A172 (cell line): Measurements from ENCODE around the gene STIM2. TPM values are rescaled to one million over a fixed set of nuclear protein-coding genes. Genes with fewer than 3 reads are reported as not detected.

ENCODE experiments used
- DNase-seq: peaks from one replicate; pipeline ENCODE4 v3.0.0-alpha.2; 2015; ENCODE audit warnings: low spot score
- total RNA-seq: library from RNA; depleted of rRNA; stranded (reverse); fragments of >200 nt; shearing (Covaris generic); gene quantifications from 2 replicates; pipeline ENCODE4 v1.2.3, GENCODE V29; 2014

The STIM2 gene
- total RNA-seq, 1 experiment from 2014 or later, result 10.0 TPM

- DNase-seq, result no peak
These were observed 22.4 kb upstream of the STIM2 start for GRCh38 chr4:26837993-26838842.

- DNase-seq, result no peak
These were observed 21.6 kb upstream of the STIM2 start for GRCh38 chr4:26839016-26839415.

DNA sequence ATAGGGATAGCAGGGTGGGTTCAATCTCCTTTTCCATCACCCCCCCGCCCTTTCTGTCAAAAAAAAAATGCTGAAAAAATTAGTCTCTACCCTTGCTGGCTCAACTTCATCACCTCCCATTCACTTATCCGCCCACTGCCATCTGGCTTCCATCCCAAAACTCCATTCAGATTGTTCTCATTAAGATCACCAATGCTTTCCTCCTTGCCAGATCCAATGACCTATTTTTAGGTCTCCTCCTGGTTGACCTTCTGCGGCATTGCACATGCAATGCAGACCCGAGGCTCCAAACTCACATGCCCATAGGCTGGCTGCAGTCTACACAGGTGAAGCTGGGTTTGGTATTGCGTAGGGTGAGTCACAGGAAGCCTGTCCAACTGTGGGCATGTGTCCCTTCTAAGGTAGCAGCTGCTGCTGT is 21.1 kb upstream of the STIM2 start:
- no peak for DNase-seq

DNA sequence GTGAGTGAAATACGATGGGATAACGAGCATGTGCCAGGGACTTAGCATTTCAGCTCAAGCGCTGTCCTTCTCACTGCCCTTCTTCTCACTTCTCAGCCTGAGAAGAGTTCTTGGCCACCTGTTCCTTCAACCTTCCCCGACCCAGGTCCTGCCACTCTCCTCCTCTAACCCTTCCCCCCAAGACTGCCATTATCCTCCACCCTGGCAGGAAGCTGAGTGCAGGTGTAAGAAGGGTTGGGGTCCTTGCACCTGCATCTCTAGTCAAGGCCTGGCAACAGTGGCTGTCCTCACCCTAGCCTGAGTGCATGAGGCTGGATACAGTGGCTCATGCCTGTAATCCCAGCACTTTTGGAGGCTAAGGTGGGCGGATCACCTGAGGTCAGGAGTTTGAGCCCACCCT is 19.9 kb upstream of the STIM2 start:
- no peak for DNase-seq

GRCh38 chr4:26842911-26843310 is 17.7 kb upstream of the STIM2 start:
- no peak for DNase-seq

DNA sequence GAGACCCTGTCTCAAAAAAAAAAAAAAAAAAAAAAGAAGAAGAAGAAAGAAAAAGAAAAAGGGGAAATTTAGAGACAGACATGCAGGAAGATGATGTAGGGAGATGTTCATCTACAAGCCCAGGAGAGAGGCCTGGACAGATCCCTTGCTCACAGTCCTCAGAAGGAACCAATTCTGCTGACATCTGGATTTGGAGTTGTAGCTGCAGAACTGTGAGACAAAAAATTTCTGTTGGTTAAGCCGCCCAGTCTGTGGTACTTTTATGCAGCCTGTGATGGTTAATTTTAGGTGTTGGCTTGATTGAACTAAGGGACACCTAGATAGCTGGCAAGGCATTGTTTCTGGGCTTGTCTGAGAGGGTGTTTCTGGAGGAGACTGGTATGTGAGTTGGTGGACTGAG is 10.1 kb upstream of the STIM2 start:
- no peak for DNase-seq

DNA sequence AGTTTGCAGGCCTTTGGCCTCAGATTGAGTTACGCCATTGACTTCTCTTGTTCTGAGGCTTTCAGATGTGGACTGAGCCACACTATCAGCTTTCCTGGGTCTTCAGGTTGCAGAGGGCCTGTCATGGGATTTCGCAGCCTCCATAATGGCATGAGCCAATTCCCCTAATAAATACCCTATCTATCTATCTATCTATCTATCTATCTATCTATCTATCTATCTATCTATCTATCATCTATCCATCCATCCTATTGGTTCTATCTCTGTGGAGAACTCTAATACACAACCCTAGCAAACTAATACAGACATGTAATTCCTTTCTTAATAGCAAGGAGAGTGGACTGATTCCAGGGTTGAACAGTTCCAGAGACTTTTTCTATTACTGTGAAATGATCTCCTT is 9.5 kb upstream of the STIM2 start:
- DNase-seq, result no peak

DNA sequence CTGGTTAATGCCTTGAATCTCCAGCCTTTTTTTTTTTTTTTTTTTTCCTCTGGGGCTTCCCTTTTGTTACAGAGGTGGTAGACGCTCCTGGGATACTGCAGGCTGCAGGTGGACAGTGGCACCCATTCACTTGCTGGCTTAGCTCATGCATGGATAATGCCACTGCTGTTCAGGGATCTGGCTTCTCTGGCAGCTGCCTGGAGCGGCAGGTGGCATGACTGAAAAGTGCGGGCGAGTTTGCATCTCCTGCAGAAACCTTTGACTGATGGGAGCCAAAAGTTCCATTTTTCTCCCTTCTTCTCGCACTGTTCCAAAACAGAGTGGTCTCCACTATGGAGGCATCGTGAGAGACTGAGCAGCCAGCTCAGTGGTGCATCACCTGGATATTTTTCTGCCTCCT is 5.9 kb upstream of the STIM2 start:
- DNase-seq, result no peak

DNA sequence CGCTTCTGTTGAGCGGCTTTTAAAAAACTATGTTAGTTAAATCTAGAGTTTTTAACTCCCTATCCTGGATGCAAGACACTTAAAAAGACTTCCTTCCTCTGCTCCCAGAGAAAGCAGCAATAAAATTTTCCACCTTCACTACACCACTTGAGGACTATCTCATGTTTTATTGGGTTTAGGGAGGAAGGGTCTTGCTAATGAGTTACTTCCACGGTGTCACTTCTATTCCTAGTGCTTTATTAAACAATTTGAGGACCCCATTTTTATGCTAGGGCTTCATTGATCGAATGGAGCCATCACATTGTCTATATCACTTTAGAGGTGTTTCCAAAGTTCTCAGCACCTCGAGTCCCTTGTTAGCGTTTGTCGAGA is 3.7 kb upstream of the STIM2 start:
- no peak for DNase-seq

DNA sequence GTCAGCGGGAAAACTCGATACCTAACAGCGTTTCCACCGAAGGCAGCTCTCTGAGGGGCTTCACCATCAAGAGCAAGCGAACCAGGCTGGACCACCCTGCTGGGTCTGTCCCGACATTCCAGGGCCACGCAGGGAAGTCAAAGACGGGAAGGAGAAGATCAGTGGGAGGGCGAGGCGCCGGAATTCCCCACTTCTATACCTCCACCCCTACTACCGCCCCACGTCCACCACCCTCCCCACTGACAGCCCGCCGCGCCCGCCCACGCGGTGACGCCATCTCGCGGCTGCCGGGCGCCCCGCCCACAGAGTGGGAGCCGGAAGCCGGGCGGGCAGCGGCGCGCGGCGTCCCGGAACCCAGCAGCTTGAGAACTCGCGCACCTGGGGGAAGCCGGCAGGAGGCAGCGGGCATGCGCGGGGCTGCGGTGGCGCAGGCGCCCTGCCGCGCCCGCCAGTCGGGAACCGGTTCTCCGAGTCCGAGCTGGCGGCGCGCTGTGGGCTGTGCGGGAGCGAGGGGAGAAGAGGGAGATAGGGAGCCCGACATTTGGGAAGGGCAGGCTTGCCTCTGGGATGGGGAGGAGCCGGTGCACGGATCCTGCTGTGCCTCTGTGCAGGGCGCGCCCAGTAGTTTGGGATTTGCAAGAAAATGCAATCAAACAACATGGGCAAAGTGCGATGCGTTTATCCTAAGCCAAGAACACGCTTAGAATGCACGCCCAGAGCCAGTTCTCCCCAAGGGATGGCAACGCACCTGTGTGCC is 3.2 kb upstream of the STIM2 start:
- peak; percentile 58 for DNase-seq

- no peak for DNase-seq
These were observed 2.4 kb upstream of the STIM2 start for GRCh38 chr4:26858035-26858918.

GRCh38 chr4:26858947-26859401 is 1.7 kb upstream of the STIM2 start:
- DNase-seq, result no peak

DNA sequence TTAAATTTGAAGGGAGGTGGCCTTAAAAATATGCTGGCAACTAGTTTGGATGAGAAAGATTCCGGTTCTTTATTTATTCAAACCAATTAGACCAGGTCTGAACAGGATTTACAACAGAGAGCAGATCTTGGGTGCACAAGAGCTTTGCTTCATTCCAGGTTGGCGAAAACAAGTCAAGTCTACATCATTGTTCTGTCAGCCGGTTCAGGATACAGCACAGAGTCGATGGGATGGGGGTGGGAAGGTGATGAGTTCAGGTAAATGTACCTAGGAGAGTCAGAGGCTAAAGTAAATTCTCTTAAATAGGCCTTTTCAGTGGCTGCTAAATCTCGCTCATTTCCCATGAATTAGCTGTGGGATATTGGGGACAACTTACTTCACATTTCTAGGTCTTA is 882 bp upstream of the STIM2 start:
- no peak for DNase-seq

DNA sequence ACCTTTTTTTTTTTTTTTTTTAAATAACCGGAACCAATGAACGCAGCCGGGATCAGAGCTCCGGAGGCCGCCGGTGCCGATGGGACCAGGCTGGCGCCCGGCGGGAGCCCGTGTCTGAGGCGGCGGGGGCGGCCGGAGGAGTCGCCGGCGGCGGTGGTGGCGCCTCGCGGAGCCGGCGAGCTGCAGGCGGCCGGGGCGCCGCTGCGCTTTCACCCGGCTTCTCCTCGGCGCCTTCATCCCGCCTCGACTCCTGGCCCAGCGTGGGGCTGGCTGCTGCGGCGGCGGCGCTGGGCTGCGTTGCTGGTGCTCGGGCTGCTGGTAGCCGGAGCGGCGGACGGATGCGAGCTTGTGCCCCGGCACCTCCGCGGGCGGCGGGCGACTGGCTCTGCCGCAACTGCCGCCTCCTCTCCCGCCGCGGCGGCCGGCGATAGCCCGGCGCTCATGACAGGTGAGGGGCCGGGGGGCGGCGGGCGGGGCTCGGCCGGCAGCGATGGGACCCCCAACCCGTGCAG is 337 bp downstream of the STIM2 start:
- DNase-seq, result peak; percentile 18

- peak; percentile 44 for DNase-seq
These were observed 969 bp downstream of the STIM2 start for GRCh38 chr4:26861434-26862186.

- DNase-seq, result no peak
These were observed 1.8 kb downstream of the STIM2 start for GRCh38 chr4:26862381-26862915.

DNA sequence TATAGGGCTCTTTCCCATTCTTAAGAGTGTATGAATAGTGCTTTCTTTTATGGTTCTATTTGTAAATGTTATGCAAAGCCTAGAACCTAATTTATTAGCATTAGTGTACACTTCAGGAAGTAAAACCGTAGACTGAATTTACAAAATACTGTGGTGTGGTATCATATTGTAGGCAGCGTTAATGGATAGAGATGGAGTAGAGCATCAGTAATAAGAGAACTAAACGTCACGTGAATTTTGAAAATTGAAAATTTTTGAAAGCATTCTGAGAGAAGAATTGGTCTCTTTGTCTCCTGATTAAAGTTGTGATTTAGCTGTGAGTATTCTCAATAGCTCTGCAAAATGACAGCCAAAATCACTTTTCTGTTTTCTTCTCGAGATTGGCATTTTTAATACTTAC is 2.9 kb downstream of the STIM2 start:
- DNase-seq, result no peak

DNA sequence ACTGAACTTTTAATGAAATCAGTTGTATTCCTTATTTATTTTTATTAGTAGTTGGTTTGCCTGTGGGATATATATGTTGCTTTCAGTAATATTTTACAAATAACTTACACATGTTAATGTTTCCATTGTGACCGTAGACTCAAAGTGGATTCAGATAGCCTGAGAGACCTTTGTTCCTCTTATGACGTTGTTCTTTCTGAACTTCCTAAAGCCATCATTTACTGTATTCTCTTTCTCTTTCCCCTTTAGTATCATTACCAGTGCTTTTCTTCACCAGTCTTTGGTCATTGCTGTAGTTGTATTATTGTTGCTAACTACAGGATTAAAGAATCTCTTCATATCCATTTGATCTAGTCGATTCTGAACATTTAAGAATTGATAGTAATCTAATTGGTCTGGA is 4.3 kb downstream of the STIM2 start:
- no peak for DNase-seq

- DNase-seq, result no peak
These were observed 5.6 kb downstream of the STIM2 start for GRCh38 chr4:26866203-26866602.

DNA sequence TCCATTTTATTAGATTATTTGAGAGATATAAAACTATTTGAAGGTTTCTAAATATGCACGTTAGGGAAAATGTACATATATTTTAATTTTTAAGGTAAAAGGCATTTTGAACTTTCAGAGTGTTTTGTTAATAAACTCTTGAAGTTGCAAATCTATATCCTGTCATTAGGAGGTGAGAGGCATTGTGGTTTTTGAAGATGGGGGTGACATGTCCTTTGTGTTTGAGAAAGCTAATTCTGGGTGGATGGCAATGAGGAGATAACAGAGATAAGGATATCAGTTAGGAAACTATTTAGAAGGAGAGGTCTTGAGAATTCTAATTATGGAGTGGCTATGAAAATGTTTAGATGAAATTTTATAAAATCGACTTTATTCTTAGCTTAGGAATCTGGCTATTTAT is 6.1 kb downstream of the STIM2 start:
- no peak for DNase-seq
